Suppressor macrophage (primary cell): Measurements from ENCODE around the gene TMEM138.
A peak's percentile ranks its signal among the peaks of the same experiment; 100 is the strongest.

Source experiments
- DNase-seq, 4 experiments: peaks; one replicate each; pipeline ENCODE4 v3.0.0-alpha.2; 2020 to 2022

TMEM138 gene

GRCh38 chr11:61411589-61411988, 49.4 kb downstream of the TMEM138 start:
- DNase-seq, result no peak

GRCh38 chr11:61413496-61413895, 51.3 kb downstream of the TMEM138 start:
- no peak for DNase-seq

- DNase-seq, result no peak
Observed at GRCh38 chr11:61414547-61414946, 52.4 kb downstream of the TMEM138 start.

GRCh38 chr11:61415381-61415780, 53.2 kb downstream of the TMEM138 start:
- no peak for DNase-seq

GRCh38 chr11:61416941-61417340, 54.8 kb downstream of the TMEM138 start:
- DNase-seq, result no peak

- DNase-seq, result peak; percentile 56 to 89 (median 70)
Observed at GRCh38 chr11:61417670-61418069, 55.5 kb downstream of the TMEM138 start.

GRCh38 chr11:61418136-61418535, 56.0 kb downstream of the TMEM138 start:
- peak in 3 of 4 experiments; percentile 31 to 62 (median 44) for DNase-seq
